ENCODE results near the gene ARHGEF4. TPM values are rescaled to one million over a fixed set of nuclear protein-coding genes. Genes with fewer than 3 reads are reported as not detected.
A peak's percentile ranks its signal among the peaks of the same experiment; 100 is the strongest.

ARHGEF4 gene
- total RNA-seq, 2 donors from 2014 or later = 0.63 to 1.7 TPM

DNA sequence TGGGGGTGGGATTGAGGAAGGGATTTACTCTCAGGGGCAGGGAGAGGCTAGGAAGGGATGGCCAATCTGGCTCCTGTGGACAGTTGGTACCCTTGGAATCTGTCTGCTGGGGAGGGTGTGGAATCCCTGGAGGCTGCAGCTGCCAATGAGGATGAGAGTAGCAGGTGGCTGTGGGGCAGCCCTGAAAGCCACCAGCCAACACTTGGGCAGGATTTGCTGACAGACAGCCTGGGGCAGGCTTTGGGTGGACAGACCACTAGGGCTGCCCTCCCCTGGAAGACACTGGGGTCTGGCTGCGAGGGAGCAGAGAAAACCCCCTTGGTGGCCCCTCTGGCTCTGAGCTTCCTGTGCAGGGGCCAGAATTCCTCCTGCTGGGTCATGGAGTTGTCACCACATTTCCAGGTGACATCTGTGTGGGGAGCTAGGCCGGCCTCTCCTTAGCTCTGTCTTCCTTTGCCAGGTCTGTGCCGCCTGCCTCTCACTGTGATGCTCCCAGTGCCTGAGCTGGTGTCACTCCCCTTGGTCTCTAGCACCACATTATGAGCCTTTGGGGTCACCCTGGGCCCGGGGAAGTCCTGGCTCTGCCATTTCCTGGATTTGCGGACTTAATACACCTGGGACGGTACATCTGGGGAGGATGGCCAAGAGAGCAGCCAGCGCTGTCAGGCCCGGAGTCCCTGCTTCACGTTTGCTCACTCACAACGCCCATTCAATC lies 13.4 kb upstream of the ARHGEF4 start:
- Mint-ChIP-seq H3K4me1 (ENCODE audit: low read depth) (peaks cover 30% of the 10 kb centered on the region), H3K4me3 (peak overlapping the region in 1 of 2 donors; percentile 71), H3K36me3 (ENCODE audit: insufficient read depth in 2 of 2) (no peaks in the 10 kb centered on the region), H3K27ac (no peak overlapping the region), H3K27me3 (ENCODE audit: low read depth) (peaks cover 24% of the 10 kb centered on the region), H3K9me3 (no peaks in the 10 kb centered on the region)
- ATAC-seq (replicated peaks in 1 of 2) = no peak
- no peak for DNase-seq

DNA sequence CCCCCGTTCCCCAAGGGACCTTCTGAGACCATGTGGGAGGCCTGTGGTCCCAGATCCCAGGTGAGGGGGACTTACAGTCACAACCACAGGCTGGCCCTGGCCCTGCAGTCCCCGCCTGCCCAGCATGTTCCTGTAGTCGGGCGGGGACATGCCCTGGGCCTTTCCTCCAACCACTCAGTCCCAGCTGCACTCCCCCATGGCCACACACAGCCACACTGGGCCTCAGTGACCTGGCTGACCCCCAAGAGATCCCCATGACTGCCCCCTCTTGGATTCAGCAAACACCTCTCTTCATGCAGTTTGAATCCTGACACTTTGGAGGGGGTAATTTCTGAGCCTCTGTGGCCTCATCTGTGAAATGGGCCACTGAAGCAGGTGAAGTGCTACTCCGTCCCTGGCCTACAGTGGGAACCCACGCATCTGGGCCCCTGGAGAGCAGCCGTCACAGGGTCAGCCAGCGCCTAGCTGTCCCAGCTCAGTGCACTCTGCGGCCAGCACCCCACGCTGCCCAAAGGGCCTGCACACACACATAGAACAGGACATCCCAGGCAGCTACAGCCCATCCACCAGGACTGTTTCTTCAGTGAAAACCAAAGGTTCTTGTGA lies 12.7 kb upstream of the ARHGEF4 start:
- H3K4me3 Mint-ChIP-seq = peak overlapping the region; percentile 71 to 77
- peaks cover 30% of the 10 kb centered on the region for H3K4me1 Mint-ChIP-seq (ENCODE audit: low read depth)
- H3K9me3 Mint-ChIP-seq = no peaks in the 10 kb centered on the region
- H3K36me3 Mint-ChIP-seq (ENCODE audit: insufficient read depth in 2 of 2) = no peaks in the 10 kb centered on the region
- ATAC-seq (replicated peaks in 1 of 2) (peak; percentile 1 to 5), DNase-seq (no peak)
- peaks cover 18% of the 10 kb centered on the region for H3K27me3 Mint-ChIP-seq (ENCODE audit: low read depth)
- peak overlapping the region; percentile 89 for H3K27ac Mint-ChIP-seq

GRCh38 chr2:130824492-130825061 lies 12.1 kb upstream of the ARHGEF4 start:
- Mint-ChIP-seq H3K4me3 (peak overlapping the region; percentile 71 to 77), H3K36me3 (ENCODE audit: insufficient read depth in 2 of 2) (no peaks in the 10 kb centered on the region), H3K4me1 (ENCODE audit: low read depth) (peaks cover 30% of the 10 kb centered on the region), H3K27ac (peak overlapping the region; percentile 89), H3K27me3 (ENCODE audit: low read depth) (peaks cover 18% of the 10 kb centered on the region), H3K9me3 (no peaks in the 10 kb centered on the region)
- DNase-seq (peak; percentile 78 to 86), ATAC-seq (replicated peaks in 1 of 2) (peak; percentile 95 to 96)

GRCh38 chr2:130825231-130825965 lies 11.3 kb upstream of the ARHGEF4 start:
- H3K27ac Mint-ChIP-seq = no peak overlapping the region
- peaks cover 22% of the 10 kb centered on the region for H3K27me3 Mint-ChIP-seq (ENCODE audit: low read depth)
- no peaks in the 10 kb centered on the region for H3K36me3 Mint-ChIP-seq (ENCODE audit: insufficient read depth in 2 of 2)
- H3K4me3 Mint-ChIP-seq = peak overlapping the region in 1 of 2 donors; percentile 44
- DNase-seq (no peak), ATAC-seq (replicated peaks in 1 of 2) (no peak)
- H3K9me3 Mint-ChIP-seq = no peaks in the 10 kb centered on the region
- H3K4me1 Mint-ChIP-seq (ENCODE audit: low read depth) = peaks cover 30% of the 10 kb centered on the region

DNA sequence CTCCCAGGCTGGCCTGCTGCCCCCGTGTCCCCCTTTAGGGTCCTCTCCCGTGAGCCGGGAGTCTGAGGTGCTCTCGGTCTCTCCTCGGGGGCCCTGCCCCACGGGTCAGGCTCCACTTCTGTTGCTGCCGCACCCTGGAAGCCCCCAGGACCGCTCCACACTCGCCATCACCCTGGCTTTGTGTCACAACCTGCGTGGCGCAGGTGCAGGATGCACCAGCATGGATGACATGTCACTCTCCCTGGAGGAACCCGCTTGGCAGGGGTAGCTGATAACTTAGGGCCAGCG lies 10.8 kb upstream of the ARHGEF4 start:
- no peak for DNase-seq
- peaks cover 30% of the 10 kb centered on the region for H3K4me1 Mint-ChIP-seq (ENCODE audit: low read depth)
- no peaks in the 10 kb centered on the region for H3K36me3 Mint-ChIP-seq (ENCODE audit: insufficient read depth in 2 of 2)
- H3K4me3 Mint-ChIP-seq = no peak overlapping the region
- H3K27ac Mint-ChIP-seq = no peak overlapping the region
- H3K27me3 Mint-ChIP-seq (ENCODE audit: low read depth) = peaks cover 27% of the 10 kb centered on the region
- H3K9me3 Mint-ChIP-seq = no peaks in the 10 kb centered on the region
- no peak for ATAC-seq (replicated peaks in 1 of 2)

DNA sequence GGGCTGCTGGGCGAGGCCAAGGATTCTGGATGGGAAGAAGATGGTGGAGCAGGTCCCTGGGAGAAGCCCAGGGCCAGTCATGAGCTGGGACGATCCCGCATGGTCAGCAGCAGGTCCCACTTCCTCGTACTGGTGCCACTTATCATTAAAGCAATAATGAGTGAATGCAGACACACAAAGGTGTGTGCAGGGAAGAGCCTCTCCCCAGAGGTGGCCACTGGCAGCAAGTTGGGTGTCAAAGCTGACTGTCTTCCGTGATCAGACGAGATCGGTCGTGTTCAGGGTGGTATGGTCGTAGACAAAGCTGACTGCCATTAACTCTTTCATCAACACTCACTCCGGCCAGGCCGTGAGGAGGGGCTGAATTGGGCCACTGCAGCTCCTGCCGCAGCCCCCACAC lies 10.3 kb upstream of the ARHGEF4 start:
- H3K27ac Mint-ChIP-seq = no peak overlapping the region
- no peaks in the 10 kb centered on the region for H3K36me3 Mint-ChIP-seq (ENCODE audit: insufficient read depth in 2 of 2)
- DNase-seq = no peak

GRCh38 chr2:130826821-130827501 lies 9.8 kb upstream of the ARHGEF4 start:
- H3K27me3 Mint-ChIP-seq (ENCODE audit: low read depth) = peaks cover 19% of the 10 kb centered on the region
- peaks cover 25% of the 10 kb centered on the region for H3K4me1 Mint-ChIP-seq (ENCODE audit: low read depth)
- DNase-seq (no peak), ATAC-seq (replicated peaks in 1 of 2) (no peak)
- no peak overlapping the region for H3K27ac Mint-ChIP-seq
- H3K36me3 Mint-ChIP-seq (ENCODE audit: insufficient read depth in 2 of 2) = no peaks in the 10 kb centered on the region
- H3K9me3 Mint-ChIP-seq = no peaks in the 10 kb centered on the region
- H3K4me3 Mint-ChIP-seq = no peak overlapping the region

More for the DNA sequence above, 10.3 kb upstream of the ARHGEF4 start:
- Mint-ChIP-seq H3K9me3 (no peaks in the 10 kb centered on the region), H3K4me1 (ENCODE audit: low read depth) (peaks cover 25% of the 10 kb centered on the region), H3K4me3 (no peak overlapping the region), H3K27me3 (ENCODE audit: low read depth) (peaks cover 23% of the 10 kb centered on the region)
- no peak for ATAC-seq (replicated peaks in 1 of 2)

DNA sequence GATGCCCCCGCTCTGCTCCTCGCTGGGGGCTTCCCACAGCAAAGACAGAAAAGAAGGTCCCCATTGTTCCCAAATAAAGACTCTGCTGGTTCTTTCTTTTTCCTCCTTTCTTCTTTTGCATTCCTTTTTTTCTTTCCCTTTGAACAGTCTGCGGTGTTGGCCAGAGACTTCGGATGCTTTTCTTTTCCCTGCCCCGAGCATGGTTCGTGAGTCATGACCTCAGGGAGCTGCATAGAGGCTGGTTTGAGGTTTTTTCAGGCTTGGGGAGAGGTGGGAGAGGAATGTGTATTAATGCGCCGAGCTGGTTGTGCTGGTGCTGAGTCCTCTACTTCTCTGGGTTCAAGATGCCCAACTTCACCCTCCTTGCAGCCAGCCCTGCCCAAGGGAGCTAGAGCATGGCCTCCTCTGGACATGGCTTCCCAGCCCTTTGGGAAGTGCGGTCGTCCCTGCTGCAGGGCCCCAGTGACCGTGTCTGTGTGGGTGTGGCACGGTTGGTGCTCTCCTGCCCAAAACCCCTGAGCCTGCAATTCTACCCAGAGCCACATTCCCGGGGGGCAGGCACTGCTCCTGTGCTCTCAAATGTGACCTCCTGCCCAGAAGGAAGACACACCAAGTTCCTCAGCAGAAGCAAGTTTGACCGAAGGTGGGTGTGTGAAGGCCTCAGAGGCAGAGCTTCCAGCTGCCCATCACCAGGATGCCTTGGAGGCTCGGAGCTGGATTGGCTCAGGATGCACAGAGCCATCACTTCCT lies 9.0 kb upstream of the ARHGEF4 start:
- no peaks in the 10 kb centered on the region for H3K9me3 Mint-ChIP-seq
- H3K36me3 Mint-ChIP-seq (ENCODE audit: insufficient read depth in 2 of 2) = no peaks in the 10 kb centered on the region
- peaks cover 25% of the 10 kb centered on the region for H3K4me1 Mint-ChIP-seq (ENCODE audit: low read depth)
- H3K27ac Mint-ChIP-seq = no peak overlapping the region
- H3K27me3 Mint-ChIP-seq (ENCODE audit: low read depth) = peaks cover 26% of the 10 kb centered on the region
- no peak overlapping the region for H3K4me3 Mint-ChIP-seq
- DNase-seq (no peak), ATAC-seq (replicated peaks in 1 of 2) (no peak)

DNA sequence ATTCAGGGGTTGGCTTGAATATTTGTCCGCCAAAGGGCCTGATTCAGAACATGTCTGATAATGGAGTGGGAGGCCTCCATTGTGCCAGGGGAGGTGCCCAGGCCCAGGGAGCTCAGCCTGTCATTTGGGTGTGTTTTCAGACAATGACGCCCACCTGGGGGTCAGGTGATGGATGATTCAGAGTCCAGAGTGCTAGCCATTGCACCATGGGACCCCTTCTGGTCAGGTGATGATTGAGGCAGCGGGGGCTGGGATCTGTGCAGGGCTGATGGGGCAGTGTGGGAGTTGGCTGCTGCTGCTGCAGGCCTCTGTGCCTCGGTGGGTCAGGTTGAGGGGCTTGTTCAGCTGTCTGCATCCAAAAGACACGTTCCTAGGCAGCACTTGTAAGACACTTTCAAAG lies 8.3 kb upstream of the ARHGEF4 start:
- Mint-ChIP-seq H3K9me3 (no peaks in the 10 kb centered on the region), H3K27me3 (ENCODE audit: low read depth) (peaks cover 33% of the 10 kb centered on the region), H3K4me3 (no peak overlapping the region), H3K4me1 (ENCODE audit: low read depth) (peaks cover 21% of the 10 kb centered on the region), H3K27ac (no peak overlapping the region), H3K36me3 (ENCODE audit: insufficient read depth in 2 of 2) (no peaks in the 10 kb centered on the region)
- ATAC-seq (replicated peaks in 1 of 2) (no peak), DNase-seq (no peak)

- Mint-ChIP-seq H3K36me3 (ENCODE audit: insufficient read depth in 2 of 2) (no peaks in the 10 kb centered on the region), H3K9me3 (no peaks in the 10 kb centered on the region), H3K4me1 (ENCODE audit: low read depth) (peaks cover 15% of the 10 kb centered on the region), H3K4me3 (no peak overlapping the region), H3K27me3 (ENCODE audit: low read depth) (peaks cover 33% of the 10 kb centered on the region), H3K27ac (no peak overlapping the region)
- no peak for ATAC-seq (replicated peaks in 1 of 2)
- DNase-seq = no peak
Observed at GRCh38 chr2:130829015-130829414, 7.7 kb upstream of the ARHGEF4 start.

DNA sequence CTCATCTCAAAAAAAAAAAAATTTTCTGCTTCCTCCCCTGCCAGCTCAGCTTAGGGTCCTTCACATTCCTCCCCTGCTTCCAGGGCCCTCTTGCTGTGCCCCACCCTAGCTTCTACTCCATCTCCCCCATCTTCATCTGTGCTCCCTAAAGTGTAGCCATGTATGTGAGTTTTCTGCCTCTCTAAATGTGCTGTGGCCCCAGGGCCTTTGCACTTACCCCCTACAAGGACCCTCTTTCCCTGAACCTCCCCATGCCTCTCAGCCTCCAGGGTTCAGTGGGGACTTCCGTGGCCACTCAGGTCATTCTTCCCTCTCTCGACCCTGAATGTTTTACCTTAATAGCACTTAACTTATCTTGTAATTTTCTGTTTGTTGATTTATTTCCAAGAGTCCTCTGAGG lies 6.2 kb upstream of the ARHGEF4 start:
- Mint-ChIP-seq H3K4me3 (no peak overlapping the region), H3K4me1 (ENCODE audit: low read depth) (peaks cover 2% of the 10 kb centered on the region), H3K27ac (no peak overlapping the region), H3K27me3 (ENCODE audit: low read depth) (peaks cover 38% of the 10 kb centered on the region), H3K36me3 (ENCODE audit: insufficient read depth in 2 of 2) (no peaks in the 10 kb centered on the region), H3K9me3 (no peaks in the 10 kb centered on the region)
- ATAC-seq (replicated peaks in 1 of 2) (no peak), DNase-seq (no peak)

GRCh38 chr2:130831356-130831755 lies 5.4 kb upstream of the ARHGEF4 start:
- H3K9me3 Mint-ChIP-seq = no peaks in the 10 kb centered on the region
- H3K36me3 Mint-ChIP-seq (ENCODE audit: insufficient read depth in 2 of 2) = no peaks in the 10 kb centered on the region
- no peak overlapping the region for H3K4me3 Mint-ChIP-seq
- H3K4me1 Mint-ChIP-seq (ENCODE audit: low read depth) = no peaks in the 10 kb centered on the region
- DNase-seq (no peak), ATAC-seq (replicated peaks in 1 of 2) (no peak)
- H3K27me3 Mint-ChIP-seq (ENCODE audit: low read depth) = peaks cover 42% of the 10 kb centered on the region
- H3K27ac Mint-ChIP-seq = no peak overlapping the region
